ENCODE results near the gene NR1D1.

Gene NR1D1

DNA sequence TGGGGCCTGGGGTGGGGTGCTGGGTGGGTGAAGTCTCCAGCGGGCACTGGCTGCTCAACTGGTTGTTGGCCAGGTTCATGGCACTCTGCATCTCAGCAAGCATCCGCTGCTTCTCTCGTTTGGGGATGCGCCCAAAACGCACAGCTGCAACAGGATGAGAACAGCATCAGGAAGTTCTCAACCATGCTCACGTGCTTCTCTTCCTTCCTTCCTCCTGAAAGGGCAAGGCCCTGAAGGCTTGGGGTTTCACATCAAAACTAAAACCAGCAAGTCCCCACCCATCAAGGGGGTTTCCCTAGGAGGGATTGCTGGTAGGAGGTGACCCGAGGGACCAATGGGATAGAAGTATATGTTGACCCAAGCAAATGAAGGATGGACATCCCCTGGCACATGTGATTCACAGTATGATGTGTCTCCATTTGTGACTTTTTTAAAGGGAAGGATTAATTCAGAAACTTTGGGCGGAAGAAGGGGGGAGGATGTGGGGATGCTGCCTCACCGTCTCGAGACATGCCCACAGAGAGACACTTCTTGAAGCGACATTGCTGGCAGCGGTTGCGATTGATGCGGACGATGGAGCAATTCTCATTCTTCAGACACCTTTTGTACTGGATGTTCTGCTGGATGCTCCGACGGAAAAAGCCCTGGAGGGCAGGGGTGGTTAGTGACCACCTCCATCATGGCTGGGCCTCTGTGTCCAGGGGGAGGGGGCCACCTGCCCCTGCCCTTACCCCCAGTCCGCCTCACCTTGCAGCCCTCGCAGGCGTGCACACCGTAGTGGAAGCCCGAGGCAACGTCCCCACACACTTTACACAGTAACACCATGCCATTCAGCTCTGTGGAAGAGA is 4.2 kb downstream of the NR1D1 start:
- no peak for DNase-seq

DNA sequence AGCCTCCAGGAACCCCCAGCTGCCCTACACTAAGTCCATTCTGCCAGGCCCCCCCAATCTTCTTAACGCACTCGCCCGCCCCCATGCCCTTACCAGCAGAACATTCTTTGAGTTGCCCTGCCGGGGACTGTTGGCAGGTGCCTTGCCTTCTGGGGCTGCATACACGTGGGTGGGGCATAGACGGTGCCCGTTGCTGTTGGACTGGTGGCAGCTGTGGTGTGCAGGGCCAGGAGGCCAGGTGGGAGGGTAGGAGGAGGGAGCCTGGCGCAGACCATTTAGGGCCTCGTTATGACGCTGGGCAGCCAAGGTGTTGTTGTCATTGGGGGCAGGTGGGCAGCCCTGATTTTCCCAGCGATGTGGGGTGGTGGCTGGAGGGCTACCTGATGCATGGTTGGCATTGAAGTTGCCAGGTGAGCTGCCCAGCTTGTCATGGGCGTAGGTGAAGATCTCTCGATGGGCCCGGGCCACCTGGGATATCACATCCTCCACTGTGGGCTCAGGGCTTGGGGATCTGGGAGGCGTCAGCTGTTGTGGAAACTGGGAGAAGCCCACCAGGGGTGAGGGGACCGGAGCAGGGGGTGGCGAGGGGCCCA is 4.9 kb downstream of the NR1D1 start:
- no peak for DNase-seq

DNA sequence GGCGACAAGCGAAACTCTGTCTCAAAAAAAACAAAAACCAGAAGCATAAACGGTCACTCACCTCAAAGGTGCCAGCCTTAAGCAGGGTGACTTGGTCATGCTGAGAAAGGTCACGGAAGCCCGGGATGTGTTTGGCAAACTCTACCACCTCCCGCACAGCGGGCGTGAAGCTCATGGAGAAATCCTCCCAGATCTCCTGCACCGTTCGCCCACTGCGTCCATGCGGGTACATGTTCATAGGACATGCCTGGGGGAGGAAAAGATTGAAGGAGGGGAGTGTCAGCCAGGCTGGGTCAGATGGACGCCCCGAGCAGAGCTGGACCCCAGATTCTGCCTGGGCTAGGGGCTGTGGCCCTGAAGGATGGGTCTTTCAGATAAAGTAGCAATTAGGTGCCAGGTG is 5.5 kb downstream of the NR1D1 start:
- DNase-seq, result no peak

DNA sequence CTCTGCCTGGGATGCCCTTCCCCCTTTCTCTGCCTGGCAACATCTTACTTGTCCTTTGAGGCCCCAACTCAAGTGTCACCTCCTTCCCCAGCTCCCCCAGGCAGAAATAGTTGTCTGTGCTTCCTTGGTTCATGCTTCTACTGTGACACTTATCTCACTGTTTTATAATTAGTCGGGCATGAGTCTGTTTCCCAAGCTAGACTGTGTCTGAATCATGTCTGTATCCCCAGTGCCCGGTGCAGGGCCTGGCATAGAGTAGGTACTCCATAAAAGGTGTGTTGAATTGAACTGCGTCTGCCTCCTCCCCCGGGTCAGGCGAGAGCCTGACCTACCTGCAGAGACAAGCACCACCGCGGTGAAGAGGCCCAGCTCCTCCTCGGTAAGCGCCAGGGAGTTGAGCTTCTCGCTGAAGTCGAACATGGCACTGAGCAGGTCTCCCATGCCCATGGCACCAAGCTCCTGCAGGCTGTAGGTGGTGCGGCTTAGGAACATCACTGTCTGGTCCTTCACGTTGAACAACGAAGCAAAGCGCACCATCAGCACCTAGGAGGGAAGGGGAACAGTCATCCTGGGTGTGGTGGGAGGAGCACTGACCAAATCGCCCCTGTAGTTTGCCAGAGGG is 6.7 kb downstream of the NR1D1 start:
- DNase-seq, result peak; percentile 32

DNA sequence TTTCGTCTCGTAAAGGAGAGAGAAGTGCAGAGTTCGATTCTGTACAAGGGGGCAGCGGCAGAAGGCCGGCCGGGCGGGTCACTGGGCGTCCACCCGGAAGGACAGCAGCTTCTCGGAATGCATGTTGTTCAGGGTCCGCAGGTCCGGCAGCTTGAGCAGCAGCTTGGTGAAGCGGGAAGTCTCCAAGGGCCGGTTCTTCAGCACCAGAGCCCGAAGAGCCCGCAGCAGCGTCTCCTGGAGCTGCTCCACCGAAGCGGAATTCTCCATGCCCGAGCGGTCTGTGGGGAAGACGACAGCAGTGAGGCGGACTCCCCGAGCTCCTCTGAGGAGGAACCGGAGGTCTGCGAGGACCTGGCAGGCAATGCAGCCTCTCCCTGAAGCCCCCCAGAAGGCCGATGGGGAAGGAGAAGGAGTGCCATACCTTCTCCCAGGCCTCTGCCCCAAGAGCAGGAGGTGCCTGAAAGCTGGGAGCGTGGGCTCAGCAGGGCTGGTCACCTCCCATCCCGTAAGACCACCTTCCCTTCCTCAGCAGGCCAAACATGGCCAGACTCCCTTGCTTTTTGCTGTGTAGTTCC is 7.3 kb downstream of the NR1D1 start:
- DNase-seq, result no peak

DNA sequence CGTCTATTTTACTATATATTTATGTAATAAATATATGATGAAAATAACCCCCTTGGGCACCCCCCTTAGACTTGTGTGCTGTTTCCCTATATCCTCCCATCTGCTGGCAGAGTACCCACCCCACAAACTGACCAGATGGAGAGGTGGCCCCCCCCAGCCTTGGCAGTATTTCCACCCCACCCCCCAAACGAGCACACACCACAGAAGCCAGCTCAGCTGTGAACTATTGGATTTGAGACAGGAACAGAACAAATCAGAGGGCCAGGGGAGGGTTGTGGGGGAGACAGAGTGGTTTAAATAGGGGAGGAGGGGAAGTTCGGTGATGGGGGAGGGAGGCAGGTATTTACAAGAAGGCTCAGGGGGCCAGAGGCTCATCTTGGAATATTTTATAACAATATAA is 7.8 kb downstream of the NR1D1 start:
- DNase-seq, result no peak

DNA sequence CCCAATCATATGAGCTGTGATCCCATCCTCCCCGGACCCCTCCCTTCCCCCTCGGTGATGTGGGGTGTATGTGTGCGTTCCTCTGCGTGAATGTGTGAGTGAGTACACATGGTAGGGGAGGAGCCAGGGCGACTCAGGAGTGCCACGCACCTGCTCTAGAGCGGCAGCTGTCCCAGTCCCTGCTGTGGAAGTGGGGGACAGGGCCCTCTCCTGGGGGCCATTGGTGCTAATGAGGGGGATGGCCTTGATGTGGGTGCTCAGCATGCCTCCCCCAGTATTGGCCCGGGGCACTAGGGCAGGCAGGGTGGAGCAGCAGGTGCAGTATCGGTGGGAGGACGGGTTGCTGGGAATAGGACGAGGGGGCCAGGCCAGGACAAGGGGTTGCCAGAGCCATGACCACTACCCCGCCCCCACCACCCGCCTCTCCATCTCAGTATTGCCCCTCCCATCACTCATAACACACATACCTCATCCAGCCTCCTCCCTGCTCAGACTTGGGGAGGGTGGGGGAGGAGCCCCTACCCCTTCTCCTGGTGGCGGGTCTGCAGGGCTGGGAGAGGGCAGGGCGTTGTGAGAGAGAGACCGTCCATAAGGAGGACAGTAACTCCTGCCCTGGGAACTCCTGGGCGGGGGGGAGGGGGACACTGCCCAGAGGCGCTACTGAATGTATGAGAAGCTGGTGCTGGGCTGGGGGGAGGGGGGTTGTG is 8.5 kb downstream of the NR1D1 start:
- DNase-seq, result no peak

DNA sequence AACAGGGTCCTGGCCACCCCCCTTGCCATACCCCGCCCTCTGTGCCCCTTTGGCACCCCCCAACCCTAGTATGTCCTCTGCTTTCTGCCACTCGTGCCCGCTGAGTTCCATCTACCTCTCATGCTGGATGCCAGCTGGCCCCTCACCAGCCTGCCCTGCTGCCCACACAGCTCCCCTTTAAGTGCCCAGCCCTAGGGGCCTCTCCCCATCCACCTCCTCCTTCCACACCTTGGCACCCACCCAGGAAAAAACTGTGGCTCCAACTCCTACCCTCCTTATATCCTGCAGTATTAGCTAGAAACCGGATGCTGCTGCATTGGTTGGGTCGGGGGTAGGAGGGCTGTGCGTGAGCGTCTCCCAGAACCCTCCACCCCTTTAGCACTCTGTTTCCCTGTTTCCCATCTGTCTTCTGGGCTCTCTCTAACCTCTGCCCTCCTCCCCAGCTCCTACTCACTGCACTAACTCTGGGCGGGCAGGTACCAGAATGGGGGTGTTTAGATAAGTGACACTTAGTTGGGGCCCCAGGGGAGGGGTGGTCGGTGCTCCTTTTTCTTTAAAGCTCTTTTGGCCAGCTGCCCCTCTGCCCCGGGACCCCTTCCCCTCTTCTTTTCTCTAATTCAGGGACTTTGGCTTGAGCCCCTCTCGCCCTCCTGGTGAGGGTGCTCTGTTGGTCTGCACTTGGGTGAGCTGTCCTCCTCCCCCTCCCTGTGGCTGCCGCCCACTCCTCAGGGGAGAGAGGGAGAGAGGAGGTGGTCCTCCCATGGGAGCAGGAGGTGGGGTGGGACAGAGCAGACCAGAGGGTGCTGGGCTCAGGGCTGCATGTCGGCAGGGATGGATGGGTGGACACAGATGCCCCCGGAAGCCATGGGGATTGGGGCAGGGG is 9.9 kb downstream of the NR1D1 start:
- no peak for DNase-seq

DNA sequence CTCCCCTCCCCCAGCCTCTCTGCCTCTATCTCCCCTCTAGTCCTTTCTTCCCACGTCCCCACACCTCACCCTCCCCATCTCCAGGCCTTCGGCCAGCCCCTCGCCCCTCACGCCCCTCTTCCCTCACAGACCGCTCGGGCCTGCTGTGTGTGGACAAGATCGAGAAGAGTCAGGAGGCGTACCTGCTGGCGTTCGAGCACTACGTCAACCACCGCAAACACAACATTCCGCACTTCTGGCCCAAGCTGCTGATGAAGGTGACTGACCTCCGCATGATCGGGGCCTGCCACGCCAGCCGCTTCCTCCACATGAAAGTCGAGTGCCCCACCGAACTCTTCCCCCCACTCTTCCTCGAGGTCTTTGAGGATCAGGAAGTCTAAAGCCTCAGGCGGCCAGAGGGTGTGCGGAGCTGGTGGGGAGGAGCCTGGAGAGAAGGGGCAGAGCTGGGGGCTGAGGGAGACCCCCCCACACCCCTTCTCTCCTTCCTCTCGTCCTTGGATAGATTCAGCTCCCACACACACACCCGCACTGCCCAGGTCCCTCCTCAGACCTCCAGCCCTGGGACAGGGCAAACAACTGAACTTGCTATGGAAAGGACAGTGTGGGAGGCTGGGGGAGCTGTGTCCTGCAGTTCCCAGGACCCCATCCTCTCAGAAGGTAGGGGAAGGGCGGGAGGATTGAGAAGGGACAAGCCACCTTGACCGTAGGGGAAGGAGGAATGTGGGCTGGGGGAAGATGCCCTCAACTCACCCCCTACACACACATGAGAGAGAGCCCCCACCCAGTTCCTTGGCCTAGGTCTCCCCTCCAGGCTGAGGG is 11.1 kb downstream of the NR1D1 start:
- DNase-seq, result no peak

DNA sequence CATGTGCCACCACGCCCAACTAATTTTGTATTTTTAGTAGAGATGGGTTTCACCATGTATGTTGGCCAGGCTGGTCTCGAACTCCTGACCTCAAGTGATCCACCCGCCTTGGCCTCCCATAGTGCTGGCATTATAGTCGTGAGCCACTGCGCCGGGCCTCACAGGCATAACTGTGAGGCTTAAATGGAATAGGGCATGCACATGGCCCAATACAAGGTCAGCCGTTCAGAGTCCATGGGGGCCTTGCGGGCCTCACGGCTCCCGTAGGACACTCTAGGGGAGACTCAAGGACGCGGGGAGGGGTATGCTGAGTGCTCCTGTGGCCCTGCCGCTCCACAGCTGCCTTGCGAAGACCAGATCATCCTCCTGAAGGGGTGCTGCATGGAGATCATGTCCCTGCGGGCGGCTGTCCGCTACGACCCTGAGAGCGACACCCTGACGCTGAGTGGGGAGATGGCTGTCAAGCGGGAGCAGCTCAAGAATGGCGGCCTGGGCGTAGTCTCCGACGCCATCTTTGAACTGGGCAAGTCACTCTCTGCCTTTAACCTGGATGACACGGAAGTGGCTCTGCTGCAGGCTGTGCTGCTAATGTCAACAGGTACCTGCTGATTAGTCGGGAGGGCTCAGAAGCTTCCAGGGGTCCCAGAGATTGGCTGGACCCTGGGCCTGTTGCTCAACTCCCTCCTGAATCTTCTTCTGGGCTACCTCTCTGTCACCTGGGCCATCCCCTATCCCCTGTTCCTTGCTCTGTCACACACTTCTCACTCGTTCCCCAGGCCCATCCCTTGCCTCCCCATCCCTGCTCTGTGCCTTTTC is 12.3 kb downstream of the NR1D1 start:
- DNase-seq, result no peak

DNA sequence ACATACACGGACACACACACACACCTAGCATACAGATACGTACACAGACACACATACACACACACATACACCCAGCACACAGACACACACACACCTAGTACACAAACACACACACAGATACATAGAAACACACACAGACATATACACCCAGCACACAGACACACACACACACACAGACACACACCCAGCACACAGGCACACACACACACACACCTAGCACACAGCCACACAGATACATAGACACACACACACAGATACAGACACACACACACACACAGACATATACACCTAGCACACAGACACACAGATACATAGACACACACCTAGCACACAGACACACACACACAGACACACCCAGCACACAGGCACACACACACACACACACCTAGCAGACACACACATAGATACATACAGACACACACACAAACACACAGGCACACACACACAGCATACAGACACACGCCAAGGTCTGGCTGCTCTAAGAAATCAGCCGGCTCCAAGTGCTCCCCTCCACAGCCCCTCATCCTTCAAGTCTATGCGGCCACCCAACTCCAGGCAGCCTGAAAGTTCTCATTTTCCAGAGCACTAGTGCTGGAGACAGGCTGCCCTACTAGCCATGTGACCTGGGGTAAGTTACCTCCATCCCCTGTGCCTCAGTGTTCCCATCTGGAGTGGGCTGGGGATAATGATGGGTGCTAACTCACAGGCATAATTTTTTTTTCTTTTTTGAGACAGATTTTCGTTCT is 13.2 kb downstream of the NR1D1 start:
- DNase-seq, result no peak

DNA sequence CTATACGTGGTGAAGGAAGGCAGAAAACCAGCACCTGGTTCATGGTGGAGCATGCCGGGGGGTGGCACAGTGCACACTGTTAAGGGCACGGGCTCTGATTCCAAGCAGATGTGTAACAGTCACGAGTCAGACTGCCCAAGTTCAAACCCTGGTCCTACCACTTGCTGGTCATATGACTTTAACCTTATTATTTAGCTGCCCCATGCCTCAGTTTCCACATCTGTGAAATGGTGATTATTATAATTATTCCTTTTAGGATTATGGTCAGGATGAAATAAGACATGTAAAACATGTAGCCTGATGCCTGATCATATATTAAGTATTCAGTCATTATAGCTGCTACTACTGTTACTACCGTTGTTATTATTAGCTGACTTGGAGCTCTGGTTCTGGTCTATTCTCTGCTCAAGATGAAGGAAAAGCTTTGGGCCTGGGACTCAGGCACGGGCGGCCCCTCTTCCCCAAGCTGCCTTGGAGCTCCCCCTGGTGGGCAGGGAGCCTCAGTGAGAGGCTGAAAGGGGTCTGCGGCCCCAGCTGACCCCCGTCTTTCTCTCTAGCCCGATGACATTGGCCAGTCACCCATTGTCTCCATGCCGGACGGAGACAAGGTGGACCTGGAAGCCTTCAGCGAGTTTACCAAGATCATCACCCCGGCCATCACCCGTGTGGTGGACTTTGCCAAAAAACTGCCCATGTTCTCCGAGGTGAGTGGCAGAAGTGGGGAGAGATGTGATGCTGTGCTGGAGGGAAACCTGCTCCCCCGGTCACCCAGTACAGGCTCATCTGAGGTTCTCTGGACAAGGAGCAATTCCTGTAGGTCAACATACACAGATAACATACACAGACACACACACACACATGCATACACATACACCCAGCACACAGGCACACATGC is 14.0 kb downstream of the NR1D1 start:
- DNase-seq, result peak; percentile 20

DNA sequence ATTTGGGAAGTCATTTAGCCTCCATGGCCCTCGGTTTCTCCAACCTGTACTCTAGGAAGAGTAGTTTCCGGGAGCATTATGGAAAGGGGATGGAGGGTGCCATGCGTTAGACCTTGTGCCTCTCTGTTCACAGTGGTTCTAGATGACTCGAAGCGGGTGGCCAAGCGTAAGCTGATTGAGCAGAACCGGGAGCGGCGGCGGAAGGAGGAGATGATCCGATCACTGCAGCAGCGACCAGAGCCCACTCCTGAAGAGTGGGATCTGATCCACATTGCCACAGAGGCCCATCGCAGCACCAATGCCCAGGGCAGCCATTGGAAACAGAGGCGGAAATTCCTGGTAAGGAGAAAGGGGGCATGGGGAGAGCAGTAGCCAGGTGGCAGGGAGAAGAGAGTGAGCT is 15.9 kb downstream of the NR1D1 start:
- no peak for DNase-seq

DNA sequence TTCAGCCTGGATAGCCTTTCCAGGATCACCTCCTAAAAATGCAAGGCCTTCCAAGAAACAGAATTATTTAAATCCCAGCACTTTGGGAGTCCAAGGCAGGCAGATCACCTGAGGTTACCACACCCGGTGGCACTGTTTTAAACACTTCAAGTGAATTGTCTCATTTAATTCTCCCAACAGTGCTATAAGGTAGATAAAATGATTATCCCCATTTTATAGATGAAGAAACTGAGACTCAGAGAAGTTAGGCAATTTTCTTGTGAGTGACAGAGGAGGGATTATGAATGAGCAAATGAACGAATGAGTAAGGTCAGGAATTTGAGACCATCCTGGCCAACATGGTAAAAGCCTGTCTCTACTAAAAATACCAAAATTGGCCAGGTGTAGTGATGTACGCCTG is 20.8 kb downstream of the NR1D1 start:
- no peak for DNase-seq

DNA sequence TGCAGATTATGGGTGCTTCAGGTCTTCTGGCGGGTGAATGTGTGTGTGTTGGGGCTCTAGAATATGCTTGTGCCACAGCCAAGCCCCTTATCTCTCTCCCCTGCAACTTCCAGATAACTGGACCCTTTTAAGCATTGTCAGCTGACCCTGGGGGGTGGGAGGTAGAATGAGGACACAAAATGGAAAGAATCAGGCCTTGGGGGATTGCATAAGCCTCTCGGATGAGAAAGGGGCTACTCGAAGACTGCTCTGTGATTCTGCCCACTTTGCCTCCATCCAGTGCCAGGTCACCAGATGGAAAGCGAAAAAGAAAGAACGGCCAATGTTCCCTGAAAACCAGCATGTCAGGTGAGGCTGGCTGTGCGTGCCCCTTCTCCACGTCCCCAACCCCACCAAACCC is 23.8 kb downstream of the NR1D1 start:
- DNase-seq, result no peak

DNA sequence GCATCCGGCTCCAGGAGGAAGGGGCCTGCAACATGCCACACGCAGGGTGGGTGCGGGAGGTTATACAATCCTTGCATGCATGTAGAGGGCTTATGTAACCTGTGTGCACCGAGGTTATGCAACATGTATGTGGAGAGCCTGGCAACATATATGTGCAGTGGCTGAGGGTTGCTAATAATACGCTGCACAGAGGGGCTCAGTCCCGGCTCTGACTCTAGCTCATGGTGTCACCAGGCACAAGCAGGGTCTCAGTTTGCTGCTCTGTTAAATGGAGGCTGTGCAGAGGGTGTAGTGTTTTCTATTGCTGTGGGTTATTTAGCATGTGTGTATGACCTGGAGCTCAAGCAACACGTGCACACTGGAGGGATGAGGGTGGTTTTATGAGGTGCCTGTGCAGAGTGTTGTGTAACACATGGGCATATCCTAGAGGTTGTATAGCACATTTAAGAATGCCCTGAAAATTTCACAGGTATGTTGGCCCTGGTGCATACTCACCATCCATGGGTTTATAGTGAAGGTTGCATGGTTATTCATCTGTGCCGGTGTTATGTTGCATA is 24.4 kb downstream of the NR1D1 start:
- no peak for DNase-seq

DNA sequence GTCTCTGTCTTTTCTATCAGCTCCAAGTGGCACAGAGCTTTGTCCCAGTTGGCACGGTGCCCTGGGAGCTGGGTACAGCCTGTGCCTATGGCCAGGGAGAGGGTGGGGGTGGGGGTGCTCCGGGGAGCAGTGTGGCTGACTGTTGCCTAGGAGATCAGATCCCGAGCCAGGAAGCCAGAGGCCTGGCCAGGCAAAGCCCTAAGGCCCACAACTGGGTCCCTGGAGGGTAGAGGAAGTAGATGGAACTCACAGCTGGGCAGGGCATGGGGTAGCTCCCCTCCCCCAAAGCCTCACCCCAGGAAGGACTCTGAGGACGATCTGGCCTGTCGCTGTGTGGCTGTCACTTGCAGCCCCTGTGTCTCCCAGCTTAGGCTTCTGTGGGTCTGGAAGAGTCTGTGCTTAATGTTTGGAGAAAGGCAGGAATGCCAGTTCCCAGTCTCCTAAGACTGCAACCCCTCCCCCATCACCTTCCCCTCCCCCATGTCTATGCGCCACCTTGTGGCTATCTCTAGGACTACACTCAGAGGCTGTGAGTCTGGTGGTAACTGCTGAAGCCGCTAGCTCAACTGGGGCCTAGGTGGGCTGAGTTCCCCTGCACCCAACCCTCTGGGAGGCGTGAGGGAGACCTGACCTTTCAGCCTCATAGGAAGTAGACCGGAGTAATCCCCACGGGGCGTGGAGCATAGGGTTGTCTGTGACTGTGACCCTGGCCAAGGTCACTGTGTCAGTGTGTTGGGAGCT is 25.0 kb downstream of the NR1D1 start:
- DNase-seq, result no peak

DNA sequence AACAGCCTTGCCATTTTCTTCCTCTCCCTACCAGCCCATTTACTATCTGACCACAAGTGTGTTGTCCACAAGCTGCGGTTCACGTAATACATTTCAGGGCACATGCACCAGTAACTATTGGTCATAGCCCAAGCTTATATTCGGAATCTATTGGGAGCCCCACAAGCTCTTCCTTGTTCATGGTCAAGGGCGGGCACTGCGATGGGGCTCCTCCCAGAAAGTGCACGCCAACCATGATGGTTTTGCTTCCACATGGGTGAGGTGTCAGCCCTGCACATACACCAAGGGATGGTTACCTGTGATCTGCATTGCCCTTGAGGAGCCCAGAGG is 25.6 kb downstream of the NR1D1 start:
- no peak for DNase-seq

All from kidney glomerular epithelial cell (primary cell).